CD4-positive, alpha-beta T cell treated with Interleukin-6 for 4 hours (primary cell): ENCODE results near the gene FAM43B.
"Not testable (repeated sequence)": the region's sequence is repeated elsewhere in the genome, so short reads cannot be mapped to it uniquely, and the experiment has no call there.

Experiments used
- DNase-seq: peaks from one replicate; pipeline ENCODE4 v3.0.0-alpha.2; 2020; ENCODE audit warnings: mixed read lengths

The FAM43B gene, protein sequence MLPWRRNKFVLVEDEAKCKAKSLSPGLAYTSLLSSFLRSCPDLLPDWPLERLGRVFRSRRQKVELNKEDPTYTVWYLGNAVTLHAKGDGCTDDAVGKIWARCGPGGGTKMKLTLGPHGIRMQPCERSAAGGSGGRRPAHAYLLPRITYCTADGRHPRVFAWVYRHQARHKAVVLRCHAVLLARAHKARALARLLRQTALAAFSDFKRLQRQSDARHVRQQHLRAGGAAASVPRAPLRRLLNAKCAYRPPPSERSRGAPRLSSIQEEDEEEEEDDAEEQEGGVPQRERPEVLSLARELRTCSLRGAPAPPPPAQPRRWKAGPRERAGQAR

DNA sequence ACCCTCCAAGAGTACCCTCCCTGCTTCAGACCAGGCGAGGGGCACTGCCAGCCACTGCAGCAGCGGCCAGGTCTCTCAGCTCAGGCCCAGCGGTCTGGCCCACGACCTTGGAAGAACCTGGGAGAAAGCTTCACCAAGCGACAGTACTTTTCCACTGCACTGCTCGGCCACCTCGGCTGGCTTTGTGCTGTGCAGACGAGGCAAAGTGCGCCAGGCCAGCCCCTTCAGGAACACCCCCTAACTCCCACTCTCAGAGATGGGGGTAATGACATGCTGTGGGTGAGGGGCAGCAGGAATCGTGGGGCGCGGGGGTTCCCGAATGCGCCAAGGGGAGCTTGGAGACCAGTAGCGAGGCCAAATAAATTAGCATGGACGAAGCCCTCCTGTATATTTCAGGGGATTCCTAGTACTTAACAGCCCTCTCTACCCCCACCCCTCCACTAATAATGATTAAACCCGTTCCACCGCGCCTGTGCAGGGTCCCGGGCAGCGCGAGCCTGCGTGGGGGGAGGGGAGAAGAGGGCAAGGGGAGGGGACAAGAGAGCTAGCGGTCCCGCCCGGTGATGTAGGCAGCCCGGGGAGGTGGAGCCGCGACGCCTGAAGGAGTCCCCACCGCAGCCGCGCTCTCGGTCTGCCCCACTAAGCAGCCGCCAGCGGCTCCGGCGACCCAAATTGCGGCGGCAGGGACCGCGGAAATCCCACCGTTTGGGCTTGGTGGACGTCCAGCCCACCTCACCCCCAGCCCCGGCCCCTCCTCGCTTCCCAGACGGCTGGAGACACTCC, at the start of gene FAM43B:
Gene FAM43B (plus strand): TSS at position 629 of the 783 bp plus-strand sequence. CDS start 401 bp downstream, outside the sequence.
- no peak for DNase-seq

DNA sequence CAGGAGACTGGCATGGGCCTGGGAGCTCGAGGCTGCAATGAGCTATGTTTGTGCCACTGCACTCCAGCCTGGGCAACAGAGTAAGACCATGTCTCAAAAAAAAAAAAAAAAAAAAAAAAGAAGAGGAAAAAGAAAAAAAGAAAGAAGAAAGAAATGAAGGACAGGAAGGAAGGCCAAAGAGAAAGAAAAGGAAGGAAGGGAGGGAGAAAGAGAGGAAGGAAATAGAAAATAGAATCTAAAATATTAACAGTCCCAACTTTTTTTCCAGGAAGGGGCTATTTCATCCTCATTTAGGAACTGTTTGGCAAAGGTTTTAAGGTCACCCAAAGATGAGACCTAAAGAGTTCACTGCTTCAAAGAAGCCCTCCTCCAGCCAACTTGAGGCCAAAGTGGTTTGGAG, 46.9 kb upstream of the FAM43B start:
- no peak for DNase-seq

DNA sequence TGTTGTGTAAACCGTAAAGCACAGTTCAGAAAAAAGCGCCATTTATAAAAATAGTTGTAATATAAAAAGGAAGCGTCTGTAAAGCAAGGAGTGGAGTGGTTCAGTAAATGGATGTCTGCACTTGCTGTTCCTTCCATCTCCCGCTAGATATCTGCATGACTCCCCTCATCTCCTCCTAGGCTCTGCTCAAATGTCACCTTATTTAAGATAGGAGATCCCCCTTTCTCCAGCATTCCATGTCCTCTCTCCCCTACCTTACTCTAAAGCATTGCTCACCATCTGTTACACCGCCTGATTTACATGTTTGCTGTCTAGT, 45.2 kb upstream of the FAM43B start:
- no peak for DNase-seq

DNA sequence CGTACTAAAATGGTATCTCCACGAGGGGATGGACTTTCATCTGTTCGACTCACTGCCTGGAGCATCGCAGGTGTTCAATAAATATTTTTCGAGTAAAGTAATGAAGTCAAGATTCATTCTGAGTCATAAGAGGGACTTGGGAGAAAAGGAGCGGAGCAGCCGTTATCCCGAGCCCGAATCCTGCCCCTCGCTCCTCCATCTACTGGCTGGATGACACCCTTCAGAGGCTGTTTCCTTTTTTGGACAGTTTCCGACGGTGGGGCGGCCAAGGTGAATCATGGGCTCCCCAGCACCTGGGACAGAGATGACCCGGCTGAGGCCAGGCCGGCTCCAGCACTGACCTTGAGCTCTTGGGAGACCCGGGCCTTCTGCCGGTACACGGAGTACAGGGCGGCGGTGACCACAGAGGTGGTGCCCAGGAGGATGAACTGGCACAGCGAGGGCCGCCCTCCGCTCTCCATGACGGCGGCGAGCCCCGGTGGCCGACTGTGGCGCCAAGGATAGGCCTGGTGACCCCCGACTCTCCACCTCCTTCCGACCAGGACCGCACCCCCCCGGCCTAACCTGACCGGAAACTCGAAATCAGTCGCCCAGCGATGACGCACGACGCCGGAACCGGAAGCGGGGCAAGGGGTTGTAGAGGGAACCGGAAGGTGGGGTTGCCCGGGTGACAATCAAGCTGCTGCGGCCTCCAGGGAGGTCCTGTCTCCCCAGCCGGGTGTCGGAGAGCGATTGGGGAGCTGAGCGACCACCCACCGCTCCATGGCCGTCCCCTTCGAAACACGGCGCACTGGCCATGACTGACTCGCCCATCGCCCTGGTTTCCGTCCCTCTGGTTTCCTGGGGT, 44.6 kb upstream of the FAM43B start, which contains the start of gene MUL1:
Gene MUL1 (minus strand): TSS at position 588 of the 847 bp plus-strand sequence. CDS start 127 bp downstream, at position 461.
- DNase-seq = peak; percentile 93

DNA sequence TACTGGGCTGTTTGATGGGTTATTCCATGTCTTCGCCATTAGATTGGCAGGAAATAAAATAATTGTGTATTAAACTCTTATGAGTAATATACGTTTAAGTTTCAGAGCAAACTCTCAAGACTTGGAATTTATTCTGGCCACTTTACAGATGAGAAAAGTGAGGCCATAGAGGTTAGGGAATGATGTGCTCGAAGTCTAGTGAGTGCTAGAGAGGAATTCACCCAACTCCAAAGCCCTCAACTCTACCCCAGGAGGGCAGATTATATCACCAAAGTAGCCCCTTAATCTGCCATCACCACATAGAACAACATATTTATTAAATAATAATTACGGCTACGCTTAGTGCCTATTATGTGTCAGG, 44.0 kb upstream of the FAM43B start:
- no peak for DNase-seq

DNA sequence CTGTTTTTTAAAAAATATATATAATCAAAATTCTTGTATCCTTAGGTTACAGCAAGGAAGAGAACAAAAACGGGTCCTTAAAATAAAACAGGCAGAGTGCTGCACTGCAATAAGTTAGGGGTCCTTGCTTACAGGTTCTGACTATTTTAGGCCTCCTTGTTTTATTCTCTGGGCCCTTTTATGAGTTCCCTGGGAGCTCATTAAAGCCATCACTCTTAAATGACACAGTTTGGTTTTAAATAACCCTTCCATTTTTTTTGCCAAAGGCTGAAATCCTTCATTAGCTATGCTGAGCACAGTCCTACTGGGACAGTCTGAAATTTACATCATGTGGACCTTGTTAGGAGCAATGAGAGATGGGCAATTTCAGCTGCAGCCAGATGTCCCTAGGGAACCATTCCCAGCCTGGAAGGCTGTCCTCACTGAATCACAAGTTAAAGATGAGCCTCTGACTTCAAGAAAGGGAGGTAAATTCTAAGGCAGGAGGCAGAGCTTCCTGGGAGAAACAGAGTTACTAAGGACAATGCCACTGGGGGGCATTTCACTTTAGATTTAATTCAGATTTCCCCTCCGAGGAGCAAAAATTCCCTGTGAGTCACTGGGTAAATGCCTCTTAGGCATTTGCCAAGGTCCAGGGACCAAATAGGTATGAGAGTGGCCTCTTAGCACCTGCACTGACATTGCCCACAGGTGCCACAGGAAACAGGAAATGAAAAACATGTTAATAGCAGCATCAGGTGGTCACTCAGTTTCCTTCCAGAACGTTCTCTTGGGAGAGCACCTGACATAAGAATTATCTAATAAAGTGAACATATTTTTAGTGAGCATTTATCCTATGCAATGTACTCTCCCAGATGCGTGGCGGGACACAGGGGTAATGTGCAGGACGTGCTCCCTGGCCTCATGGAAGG, 40.6 kb upstream of the FAM43B start:
- DNase-seq = no peak

DNA sequence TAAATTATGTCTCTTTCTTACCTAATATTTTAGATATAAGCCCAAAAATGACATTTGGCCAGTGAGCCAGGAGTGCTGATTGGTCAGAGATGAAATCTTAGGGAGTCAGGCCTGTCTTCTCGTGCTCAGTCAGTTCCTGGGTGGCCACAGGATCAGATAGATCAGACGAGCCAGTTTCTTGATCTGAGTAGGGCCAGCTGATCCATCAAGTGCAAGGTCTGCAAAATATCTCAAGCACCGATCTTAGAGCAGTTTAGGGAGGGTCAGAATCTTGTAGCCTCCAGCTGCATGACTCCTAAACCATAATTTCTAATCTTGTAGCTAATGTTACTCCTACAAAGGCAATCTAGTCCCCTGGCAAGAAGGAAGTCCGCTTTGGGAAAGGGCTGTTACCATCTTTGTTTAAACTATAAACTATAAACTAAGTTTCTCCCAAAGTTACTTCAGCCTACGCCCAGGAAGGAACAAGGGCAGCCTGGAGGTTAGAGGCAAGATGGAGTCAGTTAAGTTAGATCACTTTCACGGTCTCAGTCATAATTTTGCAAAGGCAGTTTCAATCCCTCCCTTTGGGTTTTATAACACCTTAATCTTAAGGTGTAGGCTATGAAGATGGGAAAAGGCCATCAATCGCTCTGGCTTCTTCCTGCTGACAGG, 32.6 kb upstream of the FAM43B start:
- not testable (repeated sequence) for DNase-seq

DNA sequence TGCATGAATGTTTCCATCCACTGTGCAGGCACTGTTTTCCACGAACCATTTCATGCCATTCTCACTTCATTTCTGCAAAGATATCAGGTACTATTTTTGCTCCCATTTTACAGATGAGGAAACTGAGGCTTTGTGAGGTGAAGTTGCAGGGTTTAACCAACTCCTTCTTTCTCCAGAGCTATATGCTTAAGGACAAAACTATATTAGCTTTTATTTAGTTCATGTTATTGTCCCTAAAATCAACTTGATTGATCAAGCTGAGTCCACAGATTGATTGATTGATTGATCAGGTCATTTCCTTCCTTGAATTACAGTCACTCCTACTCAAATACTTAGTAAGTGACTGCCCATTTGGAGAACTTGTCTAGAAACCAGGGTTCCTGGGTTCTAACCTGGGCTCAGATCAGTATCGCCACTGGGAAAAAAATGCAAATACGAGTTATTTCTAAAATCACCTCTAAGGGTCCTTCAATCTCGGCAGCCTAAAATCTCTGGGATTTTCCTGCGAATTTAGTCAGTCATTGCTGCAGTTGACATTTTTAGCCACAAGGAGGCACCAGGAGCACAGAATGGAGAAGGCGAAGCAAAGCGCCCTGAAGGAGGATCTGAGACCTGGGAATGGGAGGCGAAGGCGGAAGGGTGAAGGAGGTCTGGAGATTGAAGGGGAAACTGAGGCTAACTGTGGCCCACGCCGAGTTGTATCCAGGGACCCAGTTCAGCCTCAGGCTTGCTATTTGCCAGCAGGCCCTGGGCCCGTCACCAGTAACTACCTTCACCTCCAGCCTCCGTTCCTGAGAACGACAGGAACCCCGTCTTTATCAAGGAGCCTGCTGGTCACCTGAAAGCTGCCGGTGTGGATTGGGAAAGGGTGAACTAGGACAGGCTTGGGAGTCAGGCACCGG, 30.2 kb upstream of the FAM43B start:
- DNase-seq = peak; percentile 71

DNA sequence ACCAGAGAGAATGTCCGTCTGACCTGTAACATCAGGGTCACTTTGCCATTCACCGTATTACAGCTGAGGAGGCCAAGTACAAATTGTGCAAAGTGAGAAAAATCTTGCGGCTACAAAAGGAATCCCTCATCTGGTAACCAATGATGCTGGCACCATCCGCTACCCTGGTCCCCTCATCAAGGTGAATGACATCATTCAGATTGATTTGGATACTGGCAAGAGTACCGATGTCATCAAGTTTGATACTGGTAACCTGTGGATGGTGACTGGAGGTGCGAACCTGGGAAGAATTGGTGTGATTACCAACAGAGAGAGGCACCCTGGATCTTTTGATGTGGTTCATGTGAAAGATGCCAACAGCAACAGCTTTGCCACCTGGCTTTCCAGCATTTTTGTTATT, 26.1 kb upstream of the FAM43B start:
- DNase-seq = no peak

DNA sequence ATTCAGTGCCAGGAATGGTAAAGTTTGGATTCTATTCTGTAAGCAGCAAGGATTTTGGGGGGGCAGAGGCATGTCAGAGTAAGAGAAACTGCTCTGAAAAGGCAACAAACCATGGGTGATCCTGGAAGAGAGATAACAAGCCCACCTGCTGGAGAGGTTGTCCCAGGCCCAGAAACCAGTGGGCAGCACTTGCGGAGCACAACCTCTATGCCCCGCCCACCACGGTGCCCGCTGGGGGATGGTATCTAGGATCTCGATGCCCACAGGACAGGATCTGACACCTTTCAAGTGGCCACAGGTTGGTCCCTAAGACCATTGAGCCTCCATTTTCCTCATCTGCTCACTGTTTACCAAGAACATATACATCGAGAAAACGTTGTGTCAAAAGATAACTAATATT, 24.2 kb upstream of the FAM43B start:
- no peak for DNase-seq

DNA sequence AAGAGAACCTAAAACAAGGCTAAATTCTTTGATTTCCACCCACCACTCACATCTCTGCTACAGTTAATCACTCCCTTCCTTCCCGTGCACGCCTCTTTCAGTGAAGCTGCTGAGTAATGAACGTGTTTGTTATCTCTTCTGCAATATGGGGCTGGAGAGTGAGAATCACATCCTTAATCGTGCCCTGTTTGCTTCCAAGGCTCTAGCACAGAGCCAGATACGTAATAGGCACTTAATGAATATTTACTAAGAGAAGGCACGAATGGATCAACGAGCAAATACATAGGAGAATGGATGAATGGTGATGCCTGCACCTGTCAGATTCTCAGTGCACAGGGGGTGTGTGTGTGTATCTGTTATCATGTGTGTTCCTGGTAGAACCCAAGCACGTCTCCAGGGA, 22.1 kb upstream of the FAM43B start:
- no peak for DNase-seq

DNA sequence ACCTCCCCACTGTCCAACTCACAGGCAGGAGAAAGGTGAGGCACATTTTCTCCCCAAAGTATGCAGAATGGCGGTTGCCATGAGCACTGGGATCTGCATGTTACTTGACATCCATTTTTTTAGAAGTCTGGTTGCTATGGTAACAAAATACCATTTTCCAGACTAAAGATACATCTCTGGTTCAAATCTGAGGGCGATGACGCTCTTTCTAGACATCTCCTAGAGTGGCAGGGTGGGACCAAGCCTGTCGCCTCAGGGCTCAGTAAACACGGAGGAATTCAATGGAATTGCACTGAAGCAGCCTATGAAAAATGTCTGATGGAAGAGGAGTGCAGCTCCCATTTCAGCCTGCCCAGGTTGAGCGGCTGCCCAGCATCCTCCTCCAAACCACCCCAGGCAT, 21.5 kb upstream of the FAM43B start:
- no peak for DNase-seq

DNA sequence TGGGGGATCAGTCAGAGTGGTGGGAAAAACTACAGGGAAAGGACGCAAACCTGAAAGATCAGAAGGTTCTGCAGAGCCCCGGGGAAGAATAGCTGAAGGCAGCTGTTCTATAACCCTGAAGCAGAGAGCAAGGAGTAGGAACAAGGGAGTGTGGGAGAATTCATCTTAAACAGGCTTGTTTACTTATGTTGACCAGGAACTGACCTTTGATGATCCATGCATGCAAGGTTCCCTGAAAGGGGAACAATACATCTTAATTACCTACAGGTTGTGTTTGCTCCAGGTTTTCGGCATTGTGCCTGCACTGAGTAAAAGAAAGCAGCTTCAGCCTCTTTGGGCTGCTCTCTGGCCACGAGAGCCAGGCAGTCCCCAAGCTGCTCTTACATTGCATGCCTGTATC, 18.7 kb upstream of the FAM43B start:
- DNase-seq = no peak

DNA sequence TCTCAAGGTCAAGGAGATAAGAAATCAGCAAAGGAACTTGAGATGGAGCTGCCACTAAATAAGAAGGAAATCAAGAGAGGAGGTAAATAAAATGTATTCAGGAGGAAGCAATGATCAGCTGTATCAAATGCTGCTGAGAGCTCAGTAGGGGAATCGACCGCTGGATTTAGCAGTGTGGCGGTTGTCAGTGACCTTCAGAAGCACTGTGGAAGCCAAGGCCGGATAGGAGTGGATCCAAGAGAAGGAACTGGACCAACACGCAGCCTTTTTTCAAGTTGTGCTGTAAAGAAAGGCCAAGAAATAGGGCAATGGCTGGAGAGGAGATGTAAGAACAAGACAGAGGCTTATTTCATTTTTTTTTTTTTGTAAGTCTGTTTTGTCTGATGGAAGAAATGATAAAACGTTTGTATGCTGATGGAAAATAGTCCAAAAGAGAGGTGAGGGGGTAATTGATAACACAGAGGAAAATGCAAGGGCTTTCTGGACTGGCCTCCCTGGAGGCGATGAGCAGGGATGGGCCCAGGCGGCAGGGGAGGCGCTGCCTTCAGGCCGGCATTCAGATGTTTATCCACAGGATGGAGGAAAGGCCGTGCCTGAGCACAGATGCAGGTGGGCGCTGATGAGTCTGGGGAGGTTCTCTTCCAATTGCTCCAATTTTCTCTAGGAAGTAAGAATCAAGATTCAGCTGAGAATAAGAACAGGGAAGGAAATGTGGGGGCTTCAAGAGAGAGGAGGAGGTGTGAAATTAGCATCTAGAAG, 17.5 kb upstream of the FAM43B start:
- no peak for DNase-seq

DNA sequence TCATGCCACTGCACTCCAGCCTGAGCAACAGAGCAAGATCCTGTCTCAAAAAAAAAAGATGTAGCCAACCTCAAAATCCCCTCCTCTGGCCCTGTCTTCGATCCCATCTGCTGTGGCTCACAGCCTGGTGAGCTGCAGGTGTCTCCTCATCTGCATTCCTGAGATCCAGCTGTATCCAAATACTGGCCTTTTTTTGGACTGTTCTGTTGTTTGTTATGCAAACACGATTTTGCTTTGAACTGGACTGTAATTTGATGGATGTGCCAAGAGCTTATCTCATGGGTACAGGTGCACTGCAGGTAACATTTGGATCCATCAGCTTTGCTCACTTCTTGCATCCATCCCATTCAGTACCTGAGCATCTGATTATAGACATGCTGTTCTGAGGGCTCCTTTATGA, 14.1 kb upstream of the FAM43B start:
- DNase-seq = no peak

DNA sequence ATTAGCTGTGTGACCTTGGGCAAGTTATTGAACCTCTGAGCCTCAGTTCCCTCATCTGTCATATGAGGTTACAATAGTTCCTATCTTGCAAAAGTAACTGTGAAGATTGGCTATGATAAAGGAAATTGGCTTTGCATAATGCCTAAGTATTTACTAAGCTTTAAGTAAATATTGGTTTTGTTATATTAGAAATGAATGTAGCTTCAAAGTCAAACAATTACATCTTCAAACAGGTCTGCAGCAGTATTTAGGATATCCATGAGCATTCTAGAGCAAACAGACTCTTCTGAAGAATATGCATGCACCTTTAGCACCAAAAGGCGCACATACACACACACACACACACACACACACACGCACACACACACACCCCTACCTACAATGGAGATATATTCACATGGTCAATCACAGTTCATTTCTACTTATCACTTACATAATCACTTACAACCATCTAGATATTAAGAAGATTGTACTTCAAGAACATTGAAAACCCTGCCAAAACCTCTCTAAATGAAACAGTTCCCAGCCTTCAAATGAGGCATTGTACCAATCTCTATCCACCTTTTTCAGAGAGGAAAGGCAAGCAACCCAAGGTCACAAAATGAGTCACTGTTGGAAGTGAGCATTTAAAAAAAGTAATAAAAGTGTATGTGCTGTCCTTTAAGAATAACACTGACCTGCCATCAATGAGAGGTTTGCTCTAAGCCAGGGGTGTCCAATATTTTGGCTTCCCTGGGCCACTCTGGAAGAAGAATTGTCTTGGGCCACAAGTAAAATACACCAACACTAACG, 13.4 kb upstream of the FAM43B start:
- DNase-seq = no peak

DNA sequence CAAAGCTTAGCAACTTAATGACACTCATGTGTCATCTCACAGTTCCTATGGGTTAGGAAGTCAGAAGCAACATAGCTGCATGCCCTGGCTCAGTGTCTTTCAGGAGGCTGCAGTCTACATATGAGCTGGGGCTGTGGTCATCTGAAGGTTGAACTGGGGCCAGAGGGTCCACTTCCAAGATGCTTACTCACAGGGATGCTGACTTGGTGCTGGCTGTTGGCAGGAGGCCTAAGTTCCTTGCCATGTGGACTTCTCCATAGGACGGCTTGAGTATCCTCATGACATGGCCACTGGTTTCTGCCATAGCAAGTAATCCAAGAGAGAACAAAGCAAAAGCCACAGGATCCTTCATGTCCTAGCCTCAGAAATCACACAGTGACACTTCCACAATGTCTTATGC, 12.1 kb upstream of the FAM43B start:
- DNase-seq = no peak

DNA sequence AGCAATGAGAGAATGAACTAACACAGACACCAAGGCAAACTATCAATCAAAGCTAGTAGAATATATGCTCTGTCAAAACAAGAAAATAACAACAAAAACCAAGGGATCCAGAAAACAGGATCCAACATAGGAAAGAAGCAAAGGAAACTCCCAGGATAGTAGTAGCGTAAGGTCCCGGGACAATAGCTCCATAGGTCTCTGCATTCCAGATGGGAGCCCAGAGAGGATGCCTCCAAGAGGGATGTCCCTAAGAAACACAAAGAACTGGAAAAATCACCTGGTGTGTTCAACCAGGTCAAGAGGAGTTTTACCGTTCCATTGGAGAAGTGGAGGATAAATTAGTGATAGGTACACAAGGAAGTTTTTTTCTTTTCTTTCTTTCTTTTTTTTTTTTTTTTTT, 5.7 kb upstream of the FAM43B start:
- no peak for DNase-seq

DNA sequence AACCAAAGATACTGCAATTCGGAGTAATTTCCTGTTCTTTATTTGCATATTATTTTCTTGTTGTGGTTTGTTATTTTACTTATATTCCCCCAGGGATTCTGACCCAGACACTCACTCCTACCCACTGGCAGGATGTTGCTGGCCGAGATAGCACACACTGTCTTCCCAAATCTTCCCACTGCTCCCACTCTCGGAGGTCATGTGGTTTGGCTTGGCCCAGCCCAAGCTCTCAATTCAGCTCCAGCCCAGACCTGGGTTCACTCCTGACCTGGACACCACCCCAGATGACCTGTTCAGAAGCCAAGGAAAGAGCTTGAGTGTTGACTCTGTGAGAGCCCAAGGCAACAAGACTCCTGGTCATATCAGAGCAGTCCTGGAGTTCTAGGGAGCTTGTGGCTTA, 1.2 kb upstream of the FAM43B start:
- no peak for DNase-seq
